Keratinocyte (primary cell): Measurements from ENCODE around the gene ELFN2. TPM values are rescaled to one million over a fixed set of nuclear protein-coding genes. Genes with fewer than 3 reads are reported as not detected.
"Not testable (repeated sequence)": the region's sequence is repeated elsewhere in the genome, so short reads cannot be mapped to it uniquely, and the experiment has no call there.

Experiments used
- DNase-seq: peaks from one replicate; pipeline ENCODE4 v3.0.0-alpha.2; 2011; ENCODE audit warnings: low read depth, missing footprints, low spot score
- FAIRE-seq: peaks from 2 replicates; lab custom pipeline; 2011; peaks lifted over from hg19 to GRCh38; lab: Jason Lieb, UNC
- H2AFZ ChIP-seq: 2 replicates; pipeline ENCODE4 v1.6.0; 2012; ENCODE audit warnings: low read length, control low read depth, inconsistent platforms; ENCODE audit not compliant: control insufficient read depth
- H3K27ac ChIP-seq: 2 replicates; pipeline ENCODE4 v1.5.1; 2011; ENCODE audit warnings: low read length; ENCODE audit not compliant: control insufficient read depth, insufficient read depth
- H3K27me3 ChIP-seq: 3 replicates; pipeline ENCODE4 v1.6.0; 2011; ENCODE audit warnings: low read length; ENCODE audit not compliant: control insufficient read depth, insufficient read depth; ENCODE audit errors: extremely low read depth
- H3K36me3 ChIP-seq, 2 experiments: 2 replicates in 1 of 2; 3 replicates in 1 of 2; pipeline ENCODE4 v1.5.1; 2011; ENCODE audit warnings: low read length in 2 of 2, mild to moderate bottlenecking in 1 of 2; ENCODE audit not compliant: control insufficient read depth in 2 of 2, insufficient read depth in 2 of 2; ENCODE audit errors: extremely low read depth in 1 of 2
- H3K4me1 ChIP-seq: 3 replicates; pipeline ENCODE4 v1.5.1; 2011; ENCODE audit warnings: low read length; ENCODE audit not compliant: control insufficient read depth, insufficient read depth; ENCODE audit errors: extremely low read depth
- H3K4me2 ChIP-seq: 3 replicates; pipeline ENCODE4 v1.6.0; 2011; ENCODE audit warnings: low read depth, low read length; ENCODE audit not compliant: control insufficient read depth, insufficient read depth; ENCODE audit errors: extremely low read depth
- H3K4me3 ChIP-seq, 3 experiments: fragments of 200-600 bp in 1 of 3; sonication (generic) in 1 of 3; 2 replicates in 2 of 3; 3 replicates in 1 of 3; pipeline ENCODE4 v1.5.1; 2011 to 2016; ENCODE audit warnings: low read length in 3 of 3, mild to moderate bottlenecking in 3 of 3, control low read depth in 2 of 3, inconsistent platforms in 1 of 3, low read depth in 1 of 3, mixed read lengths in 1 of 3, mixed run types in 1 of 3, moderate library complexity in 1 of 3; ENCODE audit not compliant: control insufficient read depth in 2 of 3, insufficient read depth in 2 of 3; ENCODE audit errors: extremely low read depth in 1 of 3
- H3K79me2 ChIP-seq: 2 replicates; pipeline ENCODE4 v1.6.0; 2012; ENCODE audit warnings: low read length; ENCODE audit not compliant: control insufficient read depth, insufficient read depth
- H3K9ac ChIP-seq: 3 replicates; pipeline ENCODE4 v1.6.0; 2011; ENCODE audit warnings: low read length; ENCODE audit not compliant: control insufficient read depth, insufficient read depth; ENCODE audit errors: extremely low read depth
- H3K9me1 ChIP-seq: 3 replicates; pipeline ENCODE4 v1.6.0; 2011; ENCODE audit warnings: low read length; ENCODE audit not compliant: control insufficient read depth, insufficient read depth; ENCODE audit errors: extremely low read depth
- H3K9me3 ChIP-seq: 2 replicates; pipeline ENCODE4 v1.5.1; 2012; ENCODE audit warnings: low read depth, low read length; ENCODE audit not compliant: control insufficient read depth
- H4K20me1 ChIP-seq: 3 replicates; pipeline ENCODE4 v1.6.0; 2011; ENCODE audit warnings: low read length; ENCODE audit not compliant: control insufficient read depth, insufficient read depth; ENCODE audit errors: extremely low read depth
- EZH2 ChIP-seq: IDR thresholded peaks from one replicate; pipeline ENCODE4 v1.6.1; 2012; ENCODE audit warnings: inconsistent platforms, mild to moderate bottlenecking, low read length, moderate library complexity
- dilution Hi-C: fragments of 300-500 bp; cut with MboI; formaldehyde crosslinking; loops from one replicate; pipeline ENCODE4 v1.7.0; 2020; ENCODE audit warnings: low sequenced_read_pairs; ENCODE audit not compliant: extremely low pct_ligation_motif_present
- polyA plus RNA-seq, 5 experiments: library from polyadenylated mRNA; depleted of rRNA in 3 of 5; stranded (reverse) in 3 of 5; stranded (forward) in 1 of 5; unstranded in 1 of 5; fragments of >200 nt; gene quantifications; 1 replicate in 1 of 5; 2 replicates in 3 of 5; 3 replicates in 1 of 5; pipeline versions ENCODE4 v1.2.1 to v1.2.3, GENCODE V29; 2011 to 2012; ENCODE audit warnings: missing spikeins in 2 of 5, low read depth in 1 of 5, low replicate concordance in 1 of 5
- TF ChIP-seq, protein P1 (sequence below), 3 experiments: IDR thresholded peaks in 1 of 3; conservative IDR thresholded peaks in 1 of 3; optimal IDR thresholded peaks in 1 of 3; 2 replicates in 2 of 3; 3 replicates in 1 of 3; pipeline versions ENCODE3 to v1.5.1; 2011; ENCODE audit warnings: low read length in 3 of 3, mild to moderate bottlenecking in 3 of 3, moderate library complexity in 2 of 3, control low read depth in 1 of 3, inconsistent platforms in 1 of 3; ENCODE audit not compliant: insufficient read depth in 2 of 3; ENCODE audit errors: extremely low read depth in 1 of 3

ELFN2 gene
- polyA plus RNA-seq, 1 donor (not counting 4 experiments of a cell fraction or from before 2014, with no cell fraction given) = 0.13 TPM

DNA sequence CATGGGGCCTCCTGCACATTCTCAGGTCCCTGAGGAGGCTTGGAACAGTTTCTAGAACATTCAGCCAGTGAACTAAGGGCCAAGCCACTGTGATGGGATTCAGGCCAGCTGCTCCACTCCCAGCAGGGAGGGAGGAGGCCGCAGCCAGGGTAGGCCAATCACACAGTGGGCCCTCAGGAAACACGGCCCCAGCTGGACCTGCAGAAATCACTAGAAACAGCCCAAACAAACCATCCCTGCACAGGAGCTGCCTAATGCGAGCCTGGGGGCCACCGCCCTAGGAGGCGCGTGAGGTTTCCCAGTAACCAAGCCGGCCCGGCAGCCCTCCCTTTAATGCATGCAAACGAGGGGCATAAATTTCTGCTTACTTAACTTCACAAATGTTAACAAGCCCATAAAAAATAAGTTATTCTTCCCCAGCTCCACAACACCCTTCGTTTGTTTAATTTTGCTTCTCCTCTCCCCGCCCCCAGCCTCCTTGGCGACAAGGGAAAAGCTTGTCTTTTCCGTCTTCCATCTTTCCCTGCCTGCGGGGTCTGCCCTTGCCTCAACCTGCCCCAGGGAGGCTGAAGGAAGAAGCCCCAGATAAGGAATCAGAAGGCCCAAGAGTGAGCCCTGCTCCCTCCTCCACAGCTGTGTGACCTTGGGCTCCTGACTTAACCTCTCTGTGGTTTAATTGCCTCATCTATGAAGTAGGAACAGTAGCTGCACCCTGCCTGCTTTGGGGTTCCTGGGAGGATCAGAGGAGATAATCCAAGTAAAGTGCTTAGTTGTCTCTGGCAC is 25.7 kb downstream of the ELFN2 start:
- no peak overlapping the region for H3K27ac ChIP-seq
- FAIRE-seq = no peak
- H3K9me1 ChIP-seq = no peaks in the 10 kb centered on the region
- dilution Hi-C loops = no loop called here
- no peak overlapping the region for H3K4me2 ChIP-seq
- no peak overlapping the region for H2AFZ ChIP-seq
- no peaks in the 10 kb centered on the region for H4K20me1 ChIP-seq
- no peak for DNase-seq
- H3K4me3 ChIP-seq = no peak overlapping the region
- H3K9ac ChIP-seq = no peak overlapping the region
- no peaks in the 10 kb centered on the region for H3K4me1 ChIP-seq
- peaks cover 18% of the 10 kb centered on the region for H3K27me3 ChIP-seq
- no peaks in the 10 kb centered on the region for H3K79me2 ChIP-seq
- TF ChIP-seq, protein P1, sequence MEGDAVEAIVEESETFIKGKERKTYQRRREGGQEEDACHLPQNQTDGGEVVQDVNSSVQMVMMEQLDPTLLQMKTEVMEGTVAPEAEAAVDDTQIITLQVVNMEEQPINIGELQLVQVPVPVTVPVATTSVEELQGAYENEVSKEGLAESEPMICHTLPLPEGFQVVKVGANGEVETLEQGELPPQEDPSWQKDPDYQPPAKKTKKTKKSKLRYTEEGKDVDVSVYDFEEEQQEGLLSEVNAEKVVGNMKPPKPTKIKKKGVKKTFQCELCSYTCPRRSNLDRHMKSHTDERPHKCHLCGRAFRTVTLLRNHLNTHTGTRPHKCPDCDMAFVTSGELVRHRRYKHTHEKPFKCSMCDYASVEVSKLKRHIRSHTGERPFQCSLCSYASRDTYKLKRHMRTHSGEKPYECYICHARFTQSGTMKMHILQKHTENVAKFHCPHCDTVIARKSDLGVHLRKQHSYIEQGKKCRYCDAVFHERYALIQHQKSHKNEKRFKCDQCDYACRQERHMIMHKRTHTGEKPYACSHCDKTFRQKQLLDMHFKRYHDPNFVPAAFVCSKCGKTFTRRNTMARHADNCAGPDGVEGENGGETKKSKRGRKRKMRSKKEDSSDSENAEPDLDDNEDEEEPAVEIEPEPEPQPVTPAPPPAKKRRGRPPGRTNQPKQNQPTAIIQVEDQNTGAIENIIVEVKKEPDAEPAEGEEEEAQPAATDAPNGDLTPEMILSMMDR (optimal IDR thresholded peaks at IDR 0.05 in 1 of 3, IDR thresholded peaks at IDR 0.05 in 1 of 3, conservative IDR thresholded peaks at IDR 0.05 in 1 of 3; ENCODE audit: extremely low read depth in 1 of 3, insufficient read depth in 2 of 3, low read length in 3 of 3) = no peak
- no peak for TF ChIP-seq EZH2
- H3K36me3 ChIP-seq = no peaks in the 10 kb centered on the region
- no peaks in the 10 kb centered on the region for H3K9me3 ChIP-seq

- H3K4me1 ChIP-seq = no peaks in the 10 kb centered on the region
- H3K27ac ChIP-seq = no peak overlapping the region
- H3K9me1 ChIP-seq = no peaks in the 10 kb centered on the region
- H3K9ac ChIP-seq = no peak overlapping the region
- H3K4me2 ChIP-seq = no peak overlapping the region
- H4K20me1 ChIP-seq = no peaks in the 10 kb centered on the region
- no peak overlapping the region for H3K4me3 ChIP-seq
- FAIRE-seq = no peak
- DNase-seq = no peak
- no peaks in the 10 kb centered on the region for H3K79me2 ChIP-seq
- TF ChIP-seq EZH2 = no peak
- TF ChIP-seq, protein P1 (optimal IDR thresholded peaks at IDR 0.05 in 1 of 3, IDR thresholded peaks at IDR 0.05 in 1 of 3, conservative IDR thresholded peaks at IDR 0.05 in 1 of 3; ENCODE audit: extremely low read depth in 1 of 3, insufficient read depth in 2 of 3, low read length in 3 of 3) = no peak
- H2AFZ ChIP-seq = no peak overlapping the region
- H3K9me3 ChIP-seq = no peaks in the 10 kb centered on the region
- peaks cover 18% of the 10 kb centered on the region for H3K27me3 ChIP-seq
- dilution Hi-C loops = no loop called here
- no peaks in the 10 kb centered on the region for H3K36me3 ChIP-seq
These were observed 26.6 kb downstream of the ELFN2 start for GRCh38 chr22:37400719-37401118.

GRCh38 chr22:37399457-37399856 is 27.8 kb downstream of the ELFN2 start:
- not testable (repeated sequence) for FAIRE-seq, DNase-seq

More at GRCh38 chr22:37399457-37399856, 27.8 kb downstream of the ELFN2 start:
- H3K4me1 ChIP-seq, H3K9me1 ChIP-seq, H3K9ac ChIP-seq, H3K9me3 ChIP-seq, H3K4me2 ChIP-seq, dilution Hi-C loops, H3K4me3 ChIP-seq, H2AFZ ChIP-seq, H3K27ac ChIP-seq, H3K79me2 ChIP-seq, H4K20me1 ChIP-seq, H3K36me3 ChIP-seq: not testable (repeated sequence)
- peaks cover 16% of the 10 kb centered on the region for H3K27me3 ChIP-seq
